Activated CD8-positive, alpha-beta memory T cell treated with anti-CD3 and anti-CD28 coated beads for 48 hours (primary cell): ENCODE results near the gene LRRC59.
"Not testable (repeated sequence)": the region's sequence is repeated elsewhere in the genome, so short reads cannot be mapped to it uniquely, and the experiment has no call there.

Experiments
- DNase-seq, 3 experiments: peaks; one replicate each; pipeline ENCODE4 v3.0.0-alpha.2; 2020; ENCODE audit warnings: low read depth in 2 of 3, low spot score in 2 of 3

LRRC59 gene

DNA sequence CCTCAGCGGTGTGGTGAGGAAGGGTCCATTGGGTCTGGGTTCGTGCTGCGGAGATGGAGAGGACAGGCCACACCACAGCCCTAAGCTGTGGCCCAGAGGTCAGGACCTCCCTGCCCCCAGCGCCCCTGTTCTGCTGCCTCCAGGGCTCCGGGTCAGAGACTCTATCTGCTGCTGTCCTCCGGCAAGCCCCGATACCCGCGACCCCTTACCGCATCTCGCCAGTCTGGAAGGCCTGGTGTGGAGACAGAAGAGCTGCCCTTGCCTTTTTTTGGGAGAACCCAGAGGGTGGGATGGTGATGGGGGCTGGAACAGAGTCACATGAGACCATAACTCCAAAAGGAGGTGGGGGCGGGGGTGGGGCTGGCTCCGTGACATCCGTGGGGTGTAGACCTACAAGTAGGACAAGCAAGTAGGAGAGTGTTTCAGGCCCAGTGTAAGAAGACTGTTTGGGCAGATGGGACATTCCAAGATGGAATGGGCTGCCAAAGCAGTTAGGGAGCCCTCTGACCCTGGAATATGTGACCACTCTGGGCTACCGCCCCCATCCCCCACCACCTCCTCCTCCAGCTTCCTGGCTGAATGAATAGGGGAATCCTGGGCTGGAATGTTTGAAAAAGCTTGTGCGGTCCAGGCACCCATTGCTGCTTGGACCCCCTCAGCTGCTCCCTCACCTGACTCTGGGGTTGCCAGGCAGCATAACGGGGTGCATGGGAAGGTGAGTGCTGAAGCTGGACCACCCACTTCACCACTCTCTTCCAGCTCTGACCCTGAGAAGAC is 50.0 kb downstream of the LRRC59 start:
- DNase-seq: no peak

DNA sequence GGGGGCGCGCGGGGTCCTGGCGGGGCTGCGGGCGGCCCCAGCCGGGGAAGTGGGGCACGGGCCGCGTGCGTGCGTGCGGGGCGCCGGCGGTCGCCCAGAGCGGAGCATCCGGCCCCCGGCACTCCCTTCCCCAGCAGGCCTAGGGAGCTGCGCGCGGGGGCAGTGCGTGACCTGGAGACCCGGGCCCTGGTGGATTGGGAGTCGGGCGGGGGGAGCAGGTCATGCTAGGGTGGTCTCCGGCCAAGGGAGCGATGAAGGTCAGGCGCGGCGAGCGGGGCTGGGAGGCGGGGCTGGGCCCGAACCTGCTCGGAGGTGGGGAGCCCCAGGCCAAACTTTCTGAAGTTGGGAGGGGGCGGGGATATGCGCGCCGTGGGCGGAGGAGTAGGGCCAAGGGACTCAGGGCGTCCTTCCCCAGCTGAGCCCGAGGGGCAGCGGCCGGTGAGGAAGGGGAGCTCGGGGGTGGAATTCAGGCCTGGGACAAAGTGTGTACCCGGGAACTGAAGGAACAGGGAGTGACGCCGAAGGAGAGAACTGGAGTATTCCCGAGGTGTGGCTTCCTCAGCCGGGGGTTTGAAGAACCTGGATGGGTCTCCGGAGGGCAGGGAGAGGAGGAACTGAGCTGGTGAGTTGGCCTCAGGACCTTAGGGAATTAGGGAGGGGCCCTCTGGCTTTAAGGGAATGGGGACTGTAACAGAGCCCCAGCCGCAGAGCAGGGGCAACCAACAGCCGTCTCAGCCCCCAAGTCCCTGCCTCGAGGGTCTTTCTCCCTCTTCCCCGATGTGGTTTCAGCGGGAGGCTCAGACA is 50.8 kb downstream of the LRRC59 start:
- peak in 1 of 3 experiments; percentile 11 for DNase-seq

DNA sequence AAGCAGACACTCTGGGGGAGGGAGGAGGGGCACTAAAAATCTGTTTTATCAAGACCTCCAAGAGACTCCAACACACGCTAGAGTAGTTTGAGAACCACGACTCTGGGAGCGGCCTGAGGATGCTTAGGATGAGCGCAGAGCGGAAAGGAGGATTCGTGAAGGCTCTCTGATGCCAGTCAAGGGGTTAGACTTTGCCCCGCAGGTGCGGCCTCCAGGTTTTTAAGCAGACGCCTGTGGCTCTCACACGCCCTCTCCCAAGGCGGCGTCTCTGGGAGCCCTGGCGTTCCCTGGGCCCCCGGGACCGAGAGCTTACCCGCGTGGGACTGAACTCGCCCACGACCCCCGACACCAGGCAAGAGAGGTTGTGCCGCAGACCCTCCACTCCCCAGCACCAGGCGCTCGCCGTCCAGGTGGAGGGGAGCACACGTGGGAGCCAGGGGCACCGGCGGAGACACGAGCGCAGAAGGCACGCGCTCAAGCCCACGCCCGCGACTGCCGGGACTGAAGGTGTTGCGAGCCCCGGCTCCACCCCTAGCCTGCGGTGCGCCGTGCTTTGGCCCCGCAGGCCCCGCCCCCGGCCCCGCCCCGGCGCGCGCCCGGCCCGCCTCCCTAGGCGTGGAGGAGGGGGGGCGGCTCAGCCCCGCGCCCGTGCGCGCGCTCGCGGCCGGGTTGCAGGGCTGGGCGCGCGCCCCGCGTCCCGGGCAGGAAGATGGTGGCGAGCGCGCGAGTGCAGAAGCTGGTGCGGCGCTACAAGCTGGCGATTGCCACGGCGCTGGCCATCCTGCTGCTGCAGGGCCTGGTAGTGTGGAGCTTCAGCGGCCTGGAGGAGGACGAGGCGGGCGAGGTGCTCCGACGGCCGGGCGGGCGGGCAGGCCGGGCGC is 51.7 kb downstream of the LRRC59 start, which contains the start of gene XYLT2:
TSS of gene XYLT2 (plus strand) at position 695 of the 881 bp plus-strand sequence. CDS start at position 710, 15 bp downstream.
- DNase-seq: peak; percentile 77 to 87 (median 81)

DNA sequence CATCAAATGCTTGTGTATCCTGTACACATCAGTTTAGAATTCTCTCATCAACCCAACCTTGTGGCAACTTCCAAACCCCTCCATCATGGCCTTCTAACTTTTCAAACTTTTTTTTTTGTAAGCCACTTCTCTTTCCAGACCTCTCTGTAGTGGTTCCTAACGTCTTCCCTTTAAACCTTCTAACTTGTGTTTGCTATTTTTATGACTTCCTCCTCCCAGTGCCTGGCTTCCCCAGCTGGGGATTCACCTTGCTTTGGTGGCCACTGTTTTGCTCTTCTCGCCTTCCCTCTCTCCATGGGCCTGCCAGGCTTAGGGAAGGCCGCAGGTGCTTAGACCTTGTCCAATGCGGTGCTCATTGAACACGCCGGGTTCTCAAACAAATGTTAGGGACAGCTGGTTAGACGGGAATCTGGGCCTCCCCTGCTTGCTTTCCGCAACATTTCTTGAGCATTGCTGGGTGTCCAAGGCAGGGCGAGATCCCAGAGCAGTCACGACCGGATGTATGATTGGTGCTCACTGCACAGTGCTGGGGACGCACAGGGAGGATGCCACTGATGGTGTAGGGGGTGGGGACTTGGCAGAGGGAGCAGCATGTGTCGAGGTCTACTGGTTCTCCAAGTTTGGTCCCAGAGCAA is 52.5 kb downstream of the LRRC59 start:
- no peak for DNase-seq

DNA sequence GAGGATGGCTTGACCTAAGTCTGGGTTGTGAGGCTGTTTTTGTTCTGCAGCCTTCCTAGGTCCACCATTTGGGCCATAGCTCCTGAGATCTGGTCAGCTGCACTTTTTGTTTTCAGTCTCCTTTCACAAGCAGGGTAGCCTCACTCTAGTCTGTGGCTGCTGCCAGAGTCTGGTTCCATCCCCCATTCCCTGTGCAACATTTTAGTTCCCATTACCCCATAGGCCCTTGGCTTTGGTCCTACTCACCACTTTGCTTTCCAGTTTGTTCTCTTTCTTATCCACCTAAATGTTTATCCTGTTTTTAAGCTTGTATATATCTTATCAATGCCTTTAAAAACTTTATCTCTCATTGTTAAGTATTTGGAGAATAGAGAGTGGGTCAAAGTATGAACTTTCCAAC is 57.9 kb downstream of the LRRC59 start:
- DNase-seq: no peak

DNA sequence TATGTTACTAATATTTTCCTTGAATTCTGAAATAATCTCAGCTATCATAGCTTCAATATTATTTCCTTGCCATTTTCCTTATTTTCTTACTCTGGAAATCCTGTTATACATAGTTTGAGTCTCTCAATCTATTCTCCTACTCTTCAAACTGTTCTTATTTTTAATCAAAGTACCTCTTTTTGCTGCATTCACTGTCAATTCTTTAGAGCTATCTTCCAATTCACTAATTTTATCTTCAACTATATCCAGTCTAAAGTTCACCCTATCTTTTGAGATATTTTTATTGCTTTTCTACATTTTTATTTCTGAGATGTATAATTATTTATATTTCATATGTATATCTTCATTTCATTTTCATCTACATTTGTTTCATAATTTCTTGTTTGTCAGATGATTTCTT is 58.7 kb downstream of the LRRC59 start:
- DNase-seq: no peak

GRCh38 chr17:50337956-50338355 is 59.4 kb downstream of the LRRC59 start:
- DNase-seq: no peak

GRCh38 chr17:50333291-50334057 is 63.8 kb downstream of the LRRC59 start:
- not testable (repeated sequence) for DNase-seq

- no peak for DNase-seq
Measured at GRCh38 chr17:50332196-50332595, 65.1 kb downstream of the LRRC59 start.
